Embryonic facial prominence (tissue), 1 donor: ENCODE results near the gene SMYD3.
"Not testable (repeated sequence)": the region's sequence is repeated elsewhere in the genome, so short reads cannot be mapped to it uniquely, and the experiment has no call there.

Experiments used
- DNase-seq: peaks from one replicate; pipeline ENCODE4 v3.0.0-alpha.2; 2016; ENCODE audit errors: extremely low spot score

The SMYD3 gene

GRCh38 chr1:246357014-246357598 is 150.0 kb downstream of the SMYD3 start:
- DNase-seq, result not testable (repeated sequence)

DNA sequence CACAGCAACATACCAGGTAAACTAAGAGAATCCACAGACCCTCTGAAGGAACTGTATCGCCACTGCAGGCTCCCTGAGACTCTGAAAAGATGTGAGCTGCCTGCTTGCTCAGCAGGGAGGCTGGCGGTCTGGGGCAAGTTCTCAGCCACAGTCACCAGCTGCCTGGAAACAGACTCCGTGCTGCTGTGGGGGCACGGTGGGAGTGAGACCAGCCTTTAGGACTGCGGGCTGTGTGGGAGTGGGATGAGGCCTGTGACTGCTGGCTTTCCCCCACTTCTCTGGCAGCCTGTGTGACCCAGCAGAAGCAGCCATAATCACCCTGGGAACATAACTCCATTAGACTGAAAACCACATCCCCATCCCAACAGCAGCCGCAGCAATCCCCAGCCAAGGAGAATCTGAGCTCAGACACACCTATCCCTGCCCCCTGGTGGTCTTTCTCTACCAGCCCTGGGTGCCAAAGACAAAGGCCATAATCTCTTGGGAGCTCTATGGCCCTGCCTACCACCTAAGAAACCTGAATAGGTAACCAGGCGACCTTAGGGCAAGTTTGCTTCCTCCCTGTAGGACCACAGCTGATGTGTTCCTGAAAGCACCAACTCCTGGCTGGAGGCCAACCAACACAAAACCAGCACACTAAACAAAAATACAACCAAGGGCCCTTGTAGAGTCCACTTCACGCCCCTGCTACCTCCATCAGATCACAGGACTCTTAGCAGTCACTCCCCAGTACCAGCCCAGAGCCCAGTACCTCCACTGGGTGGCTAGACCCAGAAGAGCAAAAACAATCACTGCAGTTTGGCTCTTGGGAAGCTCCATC is 151.5 kb downstream of the SMYD3 start:
- DNase-seq, result no peak

DNA sequence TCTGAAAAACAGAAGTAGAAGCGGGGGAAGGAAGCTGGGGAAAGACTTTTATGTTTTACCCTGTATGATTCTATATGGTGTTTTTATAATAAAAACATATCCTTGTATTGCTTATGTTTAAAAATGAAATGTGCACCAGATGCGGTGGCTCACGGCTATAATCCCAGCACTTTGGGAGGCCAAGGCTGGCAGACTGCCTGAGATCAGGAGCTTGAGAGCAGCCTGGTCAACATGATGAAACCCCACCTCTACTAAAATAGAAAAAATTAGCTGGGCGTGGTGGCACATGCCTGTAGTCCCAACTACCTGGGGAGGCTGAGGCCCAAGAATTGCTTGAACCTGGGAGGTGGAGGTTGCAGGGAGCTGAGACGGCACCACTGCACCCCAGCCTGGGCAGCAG is 155.4 kb downstream of the SMYD3 start:
- no peak for DNase-seq

GRCh38 chr1:246350745-246351144 is 156.3 kb downstream of the SMYD3 start:
- no peak for DNase-seq

DNA sequence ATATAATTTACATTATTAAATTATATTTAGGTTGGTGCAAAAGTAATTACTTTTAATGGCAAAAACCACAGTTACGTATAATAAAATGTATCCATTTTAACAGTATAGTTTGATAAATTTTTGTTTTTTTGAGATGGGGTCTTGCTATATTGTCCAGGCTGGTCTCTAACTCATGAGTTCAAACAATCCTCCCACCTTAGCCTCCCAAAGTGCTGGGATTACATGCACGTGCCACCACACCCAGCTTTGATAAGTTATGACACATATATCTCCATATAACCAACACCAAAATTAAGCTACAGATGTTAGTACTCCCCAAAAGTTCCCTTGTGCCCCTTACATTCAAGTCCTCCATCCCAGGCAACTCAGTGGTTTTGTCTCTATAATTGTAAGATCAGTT is 163.1 kb downstream of the SMYD3 start:
- no peak for DNase-seq

GRCh38 chr1:246343251-246343650 is 163.8 kb downstream of the SMYD3 start:
- no peak for DNase-seq

DNA sequence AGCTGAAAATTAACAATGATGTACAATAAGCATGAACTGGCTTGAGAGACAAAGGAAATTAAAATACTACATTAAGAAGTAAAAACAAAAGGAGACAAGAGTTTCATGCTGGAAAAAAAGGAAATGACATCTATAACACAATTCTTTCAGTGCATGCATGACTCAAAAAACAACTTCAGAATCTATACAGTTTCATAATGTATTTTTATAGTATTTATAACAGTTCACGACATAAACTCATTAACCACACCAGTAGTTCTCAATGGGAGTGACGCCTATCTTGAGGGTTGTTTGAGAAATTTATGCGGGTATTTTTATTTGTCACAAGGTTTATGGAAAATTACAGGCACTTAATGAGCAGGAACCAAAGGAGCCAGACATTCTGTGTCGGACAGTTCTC is 168.5 kb downstream of the SMYD3 start:
- no peak for DNase-seq

DNA sequence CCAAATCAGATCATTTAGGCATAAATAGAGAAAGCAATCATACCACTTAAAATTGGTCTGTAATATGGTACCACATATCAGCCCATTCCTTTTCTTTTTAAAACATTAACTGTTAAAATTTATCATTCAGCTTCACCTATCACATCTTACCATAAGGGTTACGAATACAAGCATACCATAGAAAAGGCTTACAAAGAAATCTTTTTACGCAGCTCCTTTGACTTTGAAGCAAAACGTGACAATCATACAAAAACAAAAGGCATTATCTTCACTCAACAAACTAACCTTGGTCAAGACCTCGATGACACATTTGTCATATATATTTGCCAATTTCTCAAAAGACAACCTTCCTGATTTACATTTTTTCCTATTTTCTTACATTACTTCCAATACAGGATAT is 169.0 kb downstream of the SMYD3 start:
- DNase-seq, result no peak

DNA sequence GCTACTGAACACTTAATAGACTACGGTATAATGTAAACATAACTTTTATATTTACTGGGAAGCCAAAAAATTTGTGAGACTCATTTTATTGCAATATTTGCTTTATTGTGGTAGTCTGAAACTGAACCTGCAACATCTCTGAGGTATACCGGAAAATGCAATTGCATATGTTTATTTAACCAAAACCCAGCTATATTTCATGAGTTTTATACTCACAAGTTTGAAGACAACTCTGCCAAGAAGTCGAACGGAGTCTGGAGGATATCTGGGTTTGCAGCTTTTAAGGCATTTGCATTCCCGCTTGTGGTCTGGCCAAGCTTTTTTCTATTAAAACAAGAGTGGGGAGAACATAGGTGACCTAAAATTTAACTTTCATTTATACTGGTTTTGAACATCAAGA is 171.9 kb downstream of the SMYD3 start:
- DNase-seq, result no peak

DNA sequence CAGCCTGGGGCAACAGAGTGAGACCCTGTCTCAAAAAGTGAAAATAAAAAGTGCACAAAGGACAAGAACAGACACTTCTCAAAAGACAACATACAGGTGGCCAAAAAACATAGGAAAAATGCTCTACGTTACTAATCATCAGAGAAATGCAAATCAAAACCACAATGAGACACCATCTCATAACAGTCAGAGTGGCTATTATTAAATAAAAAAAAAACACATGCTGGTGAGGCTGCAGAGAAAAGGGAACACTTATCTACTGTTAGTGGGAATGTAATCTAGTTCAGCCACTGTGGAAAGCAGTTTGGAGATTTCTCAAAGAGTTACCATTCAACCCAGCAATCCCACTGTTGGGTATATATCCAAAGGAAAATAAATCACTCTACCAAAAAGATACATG is 173.2 kb downstream of the SMYD3 start:
- no peak for DNase-seq

- DNase-seq, result no peak
These were observed 175.0 kb downstream of the SMYD3 start for GRCh38 chr1:246332078-246332477.

DNA sequence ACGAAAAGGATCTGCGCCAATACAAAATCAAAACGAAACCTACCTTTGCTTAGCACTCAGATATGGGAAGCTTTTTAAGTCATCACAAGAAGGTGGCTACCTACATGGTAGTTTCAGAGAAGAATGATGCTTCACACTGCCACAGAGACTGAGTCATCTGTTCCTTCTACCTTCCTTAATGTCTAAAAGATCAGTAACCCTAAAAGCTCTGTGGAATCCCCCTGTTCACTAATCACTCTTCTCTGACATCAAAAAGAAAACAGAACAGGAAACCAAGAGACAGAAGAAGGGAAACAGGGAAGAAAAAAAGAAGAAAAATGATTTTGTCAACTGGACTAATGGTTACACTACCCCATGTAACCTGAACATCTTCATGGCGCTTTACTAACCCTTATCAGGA is 177.2 kb downstream of the SMYD3 start:
- no peak for DNase-seq

GRCh38 chr1:246329292-246329691 is 177.8 kb downstream of the SMYD3 start:
- not testable (repeated sequence) for DNase-seq

DNA sequence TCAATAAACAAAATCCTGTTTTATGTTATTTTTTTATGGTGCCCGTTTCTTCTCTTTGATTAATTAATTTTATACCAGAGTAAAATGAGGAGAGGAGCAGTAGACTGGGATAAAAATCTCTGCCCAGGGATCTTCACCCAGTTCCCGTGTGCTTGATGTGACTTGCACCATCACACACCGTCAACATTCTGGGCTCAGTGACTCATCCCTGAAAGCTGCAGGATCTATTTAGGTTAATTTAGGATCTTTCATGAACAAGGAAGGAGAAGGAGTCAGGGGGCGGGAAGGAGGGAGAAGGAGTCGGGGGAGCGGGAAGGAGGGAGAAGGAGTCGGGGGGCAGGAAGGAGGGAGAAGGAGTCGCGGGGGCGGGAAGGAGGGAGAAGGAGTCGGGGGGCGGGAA is 182.4 kb downstream of the SMYD3 start:
- DNase-seq, result no peak

DNA sequence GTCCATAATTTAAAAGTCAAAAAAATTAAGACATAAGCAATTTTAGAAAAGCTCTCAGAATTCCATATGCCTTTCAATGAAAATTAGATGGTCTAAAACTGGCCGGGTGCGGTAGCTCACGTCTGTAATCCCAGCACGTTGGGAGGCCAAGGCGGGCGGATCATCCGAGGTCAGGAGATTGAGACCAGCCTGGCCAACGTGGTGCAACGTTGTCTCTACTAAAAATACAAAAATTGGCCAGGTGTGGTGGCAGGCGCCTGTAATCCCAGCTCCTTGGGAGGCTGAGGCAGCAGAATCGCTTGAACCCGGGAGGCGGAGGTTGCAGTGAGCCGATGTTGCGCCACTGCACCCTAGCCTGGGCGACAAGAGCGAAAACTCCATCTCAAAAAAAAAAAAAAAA is 183.0 kb downstream of the SMYD3 start:
- not testable (repeated sequence) for DNase-seq

- no peak for DNase-seq
These were observed 186.8 kb downstream of the SMYD3 start for GRCh38 chr1:246320286-246320685.

DNA sequence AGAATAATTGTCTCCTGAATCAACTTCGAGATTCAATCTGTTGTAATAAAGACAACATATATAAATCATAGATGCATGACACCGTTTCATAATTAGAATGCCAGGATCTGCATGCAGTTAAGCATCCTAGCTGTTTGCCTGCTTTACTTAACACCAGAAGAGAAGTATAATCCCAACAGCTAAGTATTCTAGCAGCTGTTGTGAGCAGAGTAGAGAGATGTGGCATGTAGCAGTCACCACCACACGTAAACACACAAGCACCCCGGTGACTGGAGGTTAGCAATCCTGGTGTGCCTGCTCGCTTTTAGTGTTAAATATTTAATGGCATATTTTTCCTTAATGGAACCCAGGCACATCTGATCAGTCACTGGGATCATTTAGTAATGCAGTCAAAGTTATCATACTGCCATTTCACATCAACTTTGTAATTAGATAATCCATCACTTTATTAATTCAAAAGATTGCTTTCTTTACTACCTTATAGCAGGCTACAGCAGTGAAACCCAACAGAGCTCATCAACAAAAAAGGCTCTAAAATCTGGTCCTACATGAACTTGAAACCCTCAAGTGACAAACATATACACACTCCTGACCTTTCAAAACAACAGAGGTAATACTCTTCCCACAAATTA is 187.9 kb downstream of the SMYD3 start:
- DNase-seq, result no peak

DNA sequence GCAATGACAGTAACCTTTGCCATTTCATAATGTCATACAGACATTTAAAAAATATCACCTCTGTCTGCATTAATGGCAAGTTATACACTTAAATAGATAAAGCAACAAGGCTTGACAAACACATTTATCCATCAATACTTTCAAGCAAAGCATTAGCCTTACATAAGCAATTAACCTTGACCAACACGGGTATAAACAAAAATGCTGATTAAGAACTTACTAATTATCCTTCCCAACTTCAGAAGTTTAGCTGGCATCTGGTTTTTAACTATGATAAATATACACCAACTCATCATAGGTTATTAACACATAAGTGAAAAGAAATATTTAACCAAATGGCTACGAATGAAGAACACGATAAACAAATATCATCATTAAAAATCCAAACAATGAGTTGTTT is 188.5 kb downstream of the SMYD3 start:
- no peak for DNase-seq

- no peak for DNase-seq
These were observed 189.1 kb downstream of the SMYD3 start for GRCh38 chr1:246318036-246318359.

DNA sequence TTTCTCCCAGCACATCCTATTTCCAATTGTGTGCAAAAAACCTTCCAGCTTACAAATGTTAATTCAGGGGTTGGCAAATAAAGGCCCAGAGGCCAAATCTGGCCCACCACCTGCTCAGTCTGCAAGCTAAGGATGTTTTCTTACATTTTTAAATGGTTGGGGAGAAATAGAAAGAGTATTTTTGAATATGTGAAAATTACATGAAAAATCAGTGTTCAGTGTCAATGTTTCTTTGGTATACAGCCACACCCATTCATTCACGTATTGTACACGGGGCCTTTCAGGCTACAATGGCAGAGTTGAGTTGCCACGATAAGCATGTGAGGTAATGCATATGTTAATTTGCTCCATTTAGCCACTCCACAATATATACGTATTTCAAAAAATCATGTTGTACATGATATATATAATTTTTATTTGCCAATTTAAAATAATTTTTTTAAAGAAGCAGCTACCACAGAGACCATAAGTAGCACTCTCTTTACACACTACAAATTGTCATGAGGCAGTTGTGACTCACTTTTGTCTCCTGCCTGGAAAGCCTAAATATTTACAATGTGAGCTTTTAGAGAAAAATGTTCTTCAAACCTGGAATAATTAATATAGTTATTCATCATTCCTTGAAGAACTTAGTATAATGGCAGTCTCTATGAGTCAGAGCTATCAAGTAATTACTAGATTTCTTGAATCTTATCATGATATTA is 189.6 kb downstream of the SMYD3 start:
- no peak for DNase-seq

DNA sequence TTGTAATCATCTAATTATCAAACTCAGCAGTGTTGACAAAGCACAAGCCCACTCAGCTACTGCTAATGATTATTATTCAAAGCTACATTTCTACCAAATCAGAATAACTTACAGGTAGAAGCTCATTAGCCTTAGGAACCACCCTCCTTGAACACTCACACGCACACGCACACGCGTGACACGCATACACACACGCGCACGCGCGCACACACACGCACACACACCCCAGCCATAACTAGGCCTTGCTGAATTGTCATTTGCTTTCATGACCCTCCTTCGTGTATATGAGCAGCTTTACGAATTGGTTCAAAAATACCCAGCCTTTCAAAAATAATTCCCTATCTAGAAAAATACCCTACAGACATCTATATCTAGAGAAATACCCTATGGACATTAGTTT is 195.6 kb downstream of the SMYD3 start:
- no peak for DNase-seq

DNA sequence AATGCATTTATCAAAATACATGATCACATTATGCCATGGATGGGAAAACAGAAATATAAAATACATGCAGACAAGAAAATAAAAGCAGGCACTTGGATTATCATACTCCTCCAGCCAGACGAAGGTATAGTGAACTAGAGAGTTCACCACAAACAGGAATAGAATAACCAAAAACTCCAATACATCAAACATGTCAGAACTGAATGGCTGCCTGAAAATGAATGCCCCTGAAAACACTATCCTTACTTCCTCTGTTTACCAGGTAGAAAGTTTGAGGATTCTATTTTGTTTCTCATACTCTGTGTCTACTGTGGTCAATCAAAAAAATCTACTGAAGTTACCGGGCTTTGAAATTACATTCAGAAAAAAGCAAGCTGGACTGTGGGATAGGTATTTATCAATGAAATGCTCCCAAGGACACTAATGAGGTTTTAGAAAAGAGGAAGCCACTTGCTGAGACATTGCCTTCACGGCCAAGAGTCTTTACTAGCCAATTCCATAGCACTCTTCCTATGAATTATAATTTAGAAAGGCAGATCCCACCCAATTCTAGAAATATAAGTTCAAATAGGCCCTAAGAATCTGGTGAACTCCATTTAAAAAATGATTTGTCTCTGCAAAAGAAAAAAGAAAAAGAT is 197.7 kb downstream of the SMYD3 start:
- DNase-seq, result no peak
